Sciatic nerve (tissue), 2 donors: ENCODE data around the gene GSK3B. TPM values are rescaled to one million over a fixed set of nuclear protein-coding genes. Genes with fewer than 3 reads are reported as not detected.
A peak's percentile ranks its signal among the peaks of the same experiment; 100 is the strongest.
"Not testable (repeated sequence)": the region's sequence is repeated elsewhere in the genome, so short reads cannot be mapped to it uniquely, and the experiment has no call there.

Source experiments
- ATAC-seq: fragments of 200-7000 bp; cut with Tn5 transposase; one replicate; pipeline ENCODE4 v1.9.1; 2020; ENCODE audit warnings: mild to moderate bottlenecking, moderate library complexity
- DNase-seq: peaks from one replicate; pipeline ENCODE4 v3.0.0-alpha.2; 2020; ENCODE audit warnings: low spot score
- intact Hi-C: fragments of 100-400 bp; cut with DNase I; formaldehyde crosslinking; loops from one replicate; pipeline ENCODE4 v1.14.2; 2022
- total RNA-seq: library from RNA; stranded (reverse); fragmentation: NEBNext Ultra II Directional; extraction: Animal tissue kit (Norgen Biotek cat#: 25700); gene quantifications from one replicate; pipeline ENCODE4 v1.2.1, GENCODE V29; 2021
- donor health status: DM: no; HTN: no; CAD: no.
- donor health status: DM: no; HTN: no; CAD: no.

The GSK3B gene
- total RNA-seq, 1 donor from 2014 or later, result 33.6 TPM

GRCh38 chr3:119911748-119912147 lies 182.5 kb downstream of the GSK3B start:
- intact Hi-C loops, result no loop called here
- ATAC-seq (no peak), DNase-seq (no peak)

- ATAC-seq (no peak), DNase-seq (no peak)
- intact Hi-C loops, result no loop called here
These were observed 192.2 kb downstream of the GSK3B start for GRCh38 chr3:119902061-119902460.

GRCh38 chr3:119901148-119901547 lies 193.1 kb downstream of the GSK3B start:
- DNase-seq (no peak), ATAC-seq (no peak)
- intact Hi-C loops, result no loop called here

- intact Hi-C loops, result loop anchor here (10.0 kb wide), 1 partner anchor 296 kb away; no protein-coding TSS in a partner anchor
- DNase-seq (no peak), ATAC-seq (no peak)
These were observed 195.1 kb downstream of the GSK3B start for GRCh38 chr3:119899192-119899511.

- intact Hi-C loops, result loop anchor here (10.0 kb wide), 1 partner anchor 296 kb away; no protein-coding TSS in a partner anchor
These were observed 195.6 kb downstream of the GSK3B start for GRCh38 chr3:119898478-119899191.

GRCh38 chr3:119894195-119894594 lies 200.1 kb downstream of the GSK3B start:
- no peak for DNase-seq
- intact Hi-C loops, result loop anchor here (10.0 kb wide), 1 partner anchor 301 kb away; no protein-coding TSS in a partner anchor
- no peak for ATAC-seq

More at GRCh38 chr3:119898478-119899191, 195.6 kb downstream of the GSK3B start:
- ATAC-seq (no peak), DNase-seq (no peak)

- intact Hi-C loops, result loop anchor here (10.0 kb wide), 1 partner anchor 301 kb away; no protein-coding TSS in a partner anchor
- DNase-seq (no peak), ATAC-seq (no peak)
These were observed 200.5 kb downstream of the GSK3B start for GRCh38 chr3:119893769-119894168.

- DNase-seq, result no peak
- ATAC-seq, result peak; percentile 87
- intact Hi-C loops, result loop anchor here (10.0 kb wide), 1 partner anchor 303 kb away; no protein-coding TSS in a partner anchor
These were observed 202.1 kb downstream of the GSK3B start for GRCh38 chr3:119891944-119892721.

GRCh38 chr3:119888681-119889080 lies 205.6 kb downstream of the GSK3B start:
- intact Hi-C loops, result not testable (repeated sequence)

GRCh38 chr3:119885746-119886530 lies 208.3 kb downstream of the GSK3B start:
- ATAC-seq (no peak), DNase-seq (no peak)
- intact Hi-C loops, result no loop called here

More at GRCh38 chr3:119888681-119889080, 205.6 kb downstream of the GSK3B start:
- DNase-seq, ATAC-seq: not testable (repeated sequence)

- no peak for ATAC-seq
- DNase-seq, result no peak
- intact Hi-C loops, result no loop called here
These were observed 210.1 kb downstream of the GSK3B start for GRCh38 chr3:119884161-119884557.

GRCh38 chr3:119883461-119884160 lies 210.6 kb downstream of the GSK3B start:
- intact Hi-C loops, result no loop called here
- no peak for DNase-seq
- no peak for ATAC-seq

- intact Hi-C loops, result no loop called here
- no peak for ATAC-seq
- no peak for DNase-seq
These were observed 213.3 kb downstream of the GSK3B start for GRCh38 chr3:119880966-119881365.

- DNase-seq (no peak), ATAC-seq (no peak)
- intact Hi-C loops, result no loop called here
These were observed 220.6 kb downstream of the GSK3B start for GRCh38 chr3:119873646-119874045.

- DNase-seq, result no peak
- intact Hi-C loops, result no loop called here
- ATAC-seq, result no peak
These were observed 221.5 kb downstream of the GSK3B start for GRCh38 chr3:119872773-119873172.

GRCh38 chr3:119871571-119871970 lies 222.7 kb downstream of the GSK3B start:
- DNase-seq (no peak), ATAC-seq (no peak)
- intact Hi-C loops, result no loop called here

GRCh38 chr3:119870512-119870911 lies 223.7 kb downstream of the GSK3B start:
- DNase-seq, result no peak
- no peak for ATAC-seq
- intact Hi-C loops, result no loop called here

- ATAC-seq (no peak), DNase-seq (no peak)
- intact Hi-C loops, result no loop called here
These were observed 229.8 kb downstream of the GSK3B start for GRCh38 chr3:119864476-119864875.

GRCh38 chr3:119862616-119863015 lies 231.6 kb downstream of the GSK3B start:
- DNase-seq (no peak), ATAC-seq (no peak)
- intact Hi-C loops, result no loop called here
